ENCODE results near the gene CHMP3. TPM values are rescaled to one million over a fixed set of nuclear protein-coding genes. Genes with fewer than 3 reads are reported as not detected.
A peak's percentile ranks its signal among the peaks of the same experiment; 100 is the strongest.
"Not testable (repeated sequence)": the region's sequence is repeated elsewhere in the genome, so short reads cannot be mapped to it uniquely, and the experiment has no call there.

CHMP3 gene
- total RNA-seq, 1 donor, result 76.0 TPM

DNA sequence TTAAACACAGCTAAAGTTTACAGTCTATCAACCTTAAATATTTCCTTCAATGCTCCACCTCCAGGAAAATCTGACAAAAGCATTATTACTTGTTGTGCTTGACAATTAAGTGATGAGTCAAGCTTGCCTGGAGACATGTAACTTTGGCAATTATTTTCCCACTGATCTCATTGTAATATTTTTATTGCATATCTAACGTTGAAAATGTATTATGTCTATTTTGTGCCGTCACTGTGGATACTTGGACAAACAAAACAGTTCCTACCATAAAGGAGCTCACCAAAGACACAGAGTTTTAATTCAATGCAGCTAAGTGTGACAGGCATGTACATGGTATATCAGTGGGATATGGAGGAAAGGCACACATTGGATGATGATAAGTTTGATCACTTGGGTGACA lies 35.7 kb upstream of the CHMP3 start:
- Histone ChIP-seq H3K9me3 (ENCODE audit: low read depth, low read length) (no peaks in the 10 kb centered on the region), H2AFZ (ENCODE audit: low read length) (no peak overlapping the region), H3K4me2 (ENCODE audit: insufficient read depth, low read length) (no peak overlapping the region), H3K79me2 (ENCODE audit: insufficient read depth, low read length) (no peaks in the 10 kb centered on the region), H3K27ac (ENCODE audit: low read depth, low read length) (no peak overlapping the region), H3K4me3 (ENCODE audit: insufficient read depth, low read length) (no peak overlapping the region), H3K4me1 (ENCODE audit: insufficient read depth, low read length) (no peaks in the 10 kb centered on the region), H3K27me3 (ENCODE audit: insufficient read depth, low read length) (no peaks in the 10 kb centered on the region), H4K20me1 (ENCODE audit: insufficient read depth, low read length) (no peaks in the 10 kb centered on the region), H3K36me3 (ENCODE audit: insufficient read depth, low read length) (peaks cover 5% of the 10 kb centered on the region)
- no peak for DNase-seq (ENCODE audit: insufficient read length, low spot score, missing footprints)
- TF ChIP-seq, protein P1, sequence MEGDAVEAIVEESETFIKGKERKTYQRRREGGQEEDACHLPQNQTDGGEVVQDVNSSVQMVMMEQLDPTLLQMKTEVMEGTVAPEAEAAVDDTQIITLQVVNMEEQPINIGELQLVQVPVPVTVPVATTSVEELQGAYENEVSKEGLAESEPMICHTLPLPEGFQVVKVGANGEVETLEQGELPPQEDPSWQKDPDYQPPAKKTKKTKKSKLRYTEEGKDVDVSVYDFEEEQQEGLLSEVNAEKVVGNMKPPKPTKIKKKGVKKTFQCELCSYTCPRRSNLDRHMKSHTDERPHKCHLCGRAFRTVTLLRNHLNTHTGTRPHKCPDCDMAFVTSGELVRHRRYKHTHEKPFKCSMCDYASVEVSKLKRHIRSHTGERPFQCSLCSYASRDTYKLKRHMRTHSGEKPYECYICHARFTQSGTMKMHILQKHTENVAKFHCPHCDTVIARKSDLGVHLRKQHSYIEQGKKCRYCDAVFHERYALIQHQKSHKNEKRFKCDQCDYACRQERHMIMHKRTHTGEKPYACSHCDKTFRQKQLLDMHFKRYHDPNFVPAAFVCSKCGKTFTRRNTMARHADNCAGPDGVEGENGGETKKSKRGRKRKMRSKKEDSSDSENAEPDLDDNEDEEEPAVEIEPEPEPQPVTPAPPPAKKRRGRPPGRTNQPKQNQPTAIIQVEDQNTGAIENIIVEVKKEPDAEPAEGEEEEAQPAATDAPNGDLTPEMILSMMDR (IDR thresholded peaks at IDR 0.05; ENCODE audit: extremely low read depth, low read depth, low read length), result no peak

DNA sequence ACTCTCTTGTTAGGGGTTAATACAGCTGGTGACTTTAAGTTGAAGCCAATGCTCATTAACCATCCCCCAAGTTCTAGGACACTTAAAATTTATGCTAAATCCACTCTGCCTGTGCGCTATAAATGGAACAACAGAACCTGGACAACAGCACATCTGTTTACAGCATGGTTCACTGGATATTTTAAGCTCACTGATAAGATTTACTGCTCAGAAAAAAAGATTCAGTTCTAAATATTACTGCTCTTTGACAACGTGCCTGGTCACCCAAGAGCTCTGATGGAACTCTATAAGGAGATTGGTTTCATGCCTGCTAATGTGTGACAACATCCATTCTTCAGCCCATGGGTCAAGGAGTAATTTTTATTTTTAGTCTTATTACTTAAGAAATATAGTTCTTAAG lies 32.9 kb upstream of the CHMP3 start:
- H2AFZ ChIP-seq (ENCODE audit: low read length), result no peak overlapping the region
- no peaks in the 10 kb centered on the region for H3K36me3 ChIP-seq (ENCODE audit: insufficient read depth, low read length)
- H3K9me3 ChIP-seq (ENCODE audit: low read depth, low read length), result no peaks in the 10 kb centered on the region
- no peaks in the 10 kb centered on the region for H3K79me2 ChIP-seq (ENCODE audit: insufficient read depth, low read length)
- H3K27me3 ChIP-seq (ENCODE audit: insufficient read depth, low read length), result no peaks in the 10 kb centered on the region
- H3K4me3 ChIP-seq (ENCODE audit: insufficient read depth, low read length), result no peak overlapping the region
- no peaks in the 10 kb centered on the region for H4K20me1 ChIP-seq (ENCODE audit: insufficient read depth, low read length)
- DNase-seq (ENCODE audit: insufficient read length, low spot score, missing footprints), result no peak
- no peak overlapping the region for H3K27ac ChIP-seq (ENCODE audit: low read depth, low read length)
- H3K4me1 ChIP-seq (ENCODE audit: insufficient read depth, low read length), result no peaks in the 10 kb centered on the region
- TF ChIP-seq, protein P1 (IDR thresholded peaks at IDR 0.05; ENCODE audit: extremely low read depth, low read depth, low read length), result no peak
- no peak overlapping the region for H3K4me2 ChIP-seq (ENCODE audit: insufficient read depth, low read length)

DNA sequence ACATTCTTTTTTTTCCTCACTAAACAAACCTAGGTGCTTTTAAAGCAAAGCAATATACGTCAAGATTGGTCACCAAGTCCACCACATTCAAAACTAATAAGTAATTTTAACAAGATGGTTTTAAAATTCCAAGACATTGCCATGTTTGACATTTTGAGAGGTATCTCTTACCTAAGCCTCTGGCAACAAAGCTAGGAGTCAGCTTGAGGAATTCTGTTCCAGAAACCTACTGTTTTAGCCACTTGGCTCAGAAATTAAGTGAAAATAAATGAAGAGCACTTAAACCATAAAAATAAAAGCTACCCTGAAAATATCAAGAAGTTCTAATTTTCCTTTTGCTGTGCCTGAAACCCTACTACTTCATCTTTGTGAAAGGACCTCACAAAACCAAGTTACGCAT lies 30.0 kb upstream of the CHMP3 start:
- Histone ChIP-seq H3K4me3 (ENCODE audit: insufficient read depth, low read length) (no peak overlapping the region), H3K4me2 (ENCODE audit: insufficient read depth, low read length) (no peak overlapping the region), H3K79me2 (ENCODE audit: insufficient read depth, low read length) (no peaks in the 10 kb centered on the region), H3K9me3 (ENCODE audit: low read depth, low read length) (no peaks in the 10 kb centered on the region), H3K27ac (ENCODE audit: low read depth, low read length) (no peak overlapping the region), H3K27me3 (ENCODE audit: insufficient read depth, low read length) (no peaks in the 10 kb centered on the region), H3K4me1 (ENCODE audit: insufficient read depth, low read length) (no peaks in the 10 kb centered on the region), H3K36me3 (ENCODE audit: insufficient read depth, low read length) (no peaks in the 10 kb centered on the region), H2AFZ (ENCODE audit: low read length) (no peak overlapping the region), H4K20me1 (ENCODE audit: insufficient read depth, low read length) (no peaks in the 10 kb centered on the region)
- no peak for DNase-seq (ENCODE audit: insufficient read length, low spot score, missing footprints)
- TF ChIP-seq, protein P1 (IDR thresholded peaks at IDR 0.05; ENCODE audit: extremely low read depth, low read depth, low read length), result no peak

DNA sequence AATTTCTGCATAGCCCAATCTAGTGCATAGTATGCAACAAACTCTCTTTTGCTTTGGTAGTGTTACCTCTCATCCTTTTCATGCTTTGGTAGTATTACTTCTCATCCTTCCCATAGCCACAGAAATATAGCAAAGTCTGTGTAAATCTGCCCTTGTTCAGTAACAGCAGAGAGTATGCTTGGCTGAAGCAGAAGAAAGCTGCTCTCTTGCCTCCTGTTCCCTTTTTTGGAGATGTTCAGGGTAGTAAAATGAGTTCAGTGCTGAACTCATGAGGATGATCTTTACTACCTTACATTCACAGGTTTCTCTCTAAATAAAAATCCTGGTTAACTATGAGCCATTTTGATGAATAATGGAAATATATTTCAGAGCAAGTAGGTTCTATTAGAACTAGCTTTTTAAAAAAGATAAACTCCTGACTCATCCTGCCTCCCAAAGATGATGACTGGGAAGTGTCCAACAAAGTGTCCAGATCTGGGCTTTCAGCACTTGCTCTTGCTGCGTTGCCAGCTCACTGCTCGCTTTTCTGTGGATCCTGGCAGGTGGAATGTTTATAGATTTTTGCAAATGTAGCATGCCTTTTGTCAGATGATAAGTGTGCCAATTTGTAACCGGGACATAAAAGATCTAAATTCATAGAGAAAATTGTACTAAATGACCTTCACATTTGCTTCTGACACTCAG lies 29.4 kb upstream of the CHMP3 start:
- no peak overlapping the region for H3K4me3 ChIP-seq (ENCODE audit: insufficient read depth, low read length)
- no peaks in the 10 kb centered on the region for H3K9me3 ChIP-seq (ENCODE audit: low read depth, low read length)
- H2AFZ ChIP-seq (ENCODE audit: low read length), result no peak overlapping the region
- H3K27me3 ChIP-seq (ENCODE audit: insufficient read depth, low read length), result no peaks in the 10 kb centered on the region
- H3K27ac ChIP-seq (ENCODE audit: low read depth, low read length), result no peak overlapping the region
- H3K4me2 ChIP-seq (ENCODE audit: insufficient read depth, low read length), result no peak overlapping the region
- DNase-seq (ENCODE audit: insufficient read length, low spot score, missing footprints), result peak; percentile 58
- no peaks in the 10 kb centered on the region for H3K36me3 ChIP-seq (ENCODE audit: insufficient read depth, low read length)
- H3K79me2 ChIP-seq (ENCODE audit: insufficient read depth, low read length), result no peaks in the 10 kb centered on the region
- no peaks in the 10 kb centered on the region for H4K20me1 ChIP-seq (ENCODE audit: insufficient read depth, low read length)
- H3K4me1 ChIP-seq (ENCODE audit: insufficient read depth, low read length), result no peaks in the 10 kb centered on the region
- TF ChIP-seq, protein P1 (IDR thresholded peaks at IDR 0.05; ENCODE audit: extremely low read depth, low read depth, low read length), result no peak

DNA sequence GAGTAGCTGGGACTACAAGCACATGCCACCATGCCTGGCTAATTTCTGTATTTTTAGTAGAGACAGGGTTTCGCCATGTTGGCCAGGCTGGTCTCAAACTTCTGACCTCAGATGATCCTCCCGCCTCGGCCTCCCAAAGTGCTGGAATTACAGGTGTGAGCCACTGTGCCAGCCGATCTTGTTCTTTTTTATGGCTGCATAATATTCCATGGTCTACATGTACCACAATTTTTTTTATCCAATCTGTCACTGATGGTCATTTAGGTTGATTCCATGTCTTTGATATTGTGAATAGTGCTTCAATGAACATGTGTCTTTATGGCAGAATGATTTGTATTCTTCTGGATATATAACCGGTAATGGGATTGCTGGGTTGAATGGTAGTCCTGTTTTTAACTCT lies 26.5 kb upstream of the CHMP3 start:
- H3K4me1 ChIP-seq (ENCODE audit: insufficient read depth, low read length); H3K79me2 ChIP-seq (ENCODE audit: insufficient read depth, low read length); H3K27ac ChIP-seq (ENCODE audit: low read depth, low read length); H2AFZ ChIP-seq (ENCODE audit: low read length); H3K4me2 ChIP-seq (ENCODE audit: insufficient read depth, low read length); DNase-seq (ENCODE audit: insufficient read length, low spot score, missing footprints); H4K20me1 ChIP-seq (ENCODE audit: insufficient read depth, low read length); H3K4me3 ChIP-seq (ENCODE audit: insufficient read depth, low read length); H3K9me3 ChIP-seq (ENCODE audit: low read depth, low read length); H3K36me3 ChIP-seq (ENCODE audit: insufficient read depth, low read length); H3K27me3 ChIP-seq (ENCODE audit: insufficient read depth, low read length): not testable (repeated sequence)

All from osteoblast (primary cell).